HCT116 (cell line): Measurements from ENCODE around the gene MERTK. TPM values are rescaled to one million over a fixed set of nuclear protein-coding genes. Genes with fewer than 3 reads are reported as not detected.

Experiments
- ATAC-seq: fragments of 200-7000 bp; cut with Tn5 transposase; 2 replicates; pipeline ENCODE4 v1.9.1; 2020; ENCODE audit warnings: mild to moderate bottlenecking, moderate library complexity
- BruUV-seq: library from RNA; stranded (reverse); fragments of 400-500 nt; replicated peaks from 2 replicates; lab custom pipeline; 2021; lab: Mats Ljungman, UMichigan
- CTCF ChIA-PET: fragments of 300-600 bp; sonication (Branson Sonifier 250); formaldehyde crosslinking; loops from one replicate; lab custom pipeline; 2021; ENCODE audit warnings: antibody characterized with exemption; lab: Charles Lee
- POLR2A ChIA-PET: fragments of 300-600, 350-600 bp; sonication (Branson Sonifier 250); formaldehyde crosslinking; loops from one replicate; lab custom pipeline; 2021; ENCODE audit warnings: antibody characterized with exemption; lab: Charles Lee
- RAD21 ChIA-PET, 2 experiments: fragments of 300-600 bp; sonication (Branson Sonifier 250); formaldehyde crosslinking; loops; one replicate each; lab custom pipeline; 2023; ENCODE audit warnings: low total read pairs in 2 of 2; ENCODE audit not compliant: uncharacterized antibody in 2 of 2, unreplicated experiment in 2 of 2, low non-redundant PET in 1 of 2; lab: Charles Lee
- DNase-seq: peaks from one replicate; pipeline ENCODE4 v3.0.0-alpha.2; 2010; ENCODE audit warnings: low read depth, low spot score
- H2AFZ ChIP-seq: fragments of 200-600 bp; shearing (Covaris generic), sonication (generic); 2 replicates; pipeline ENCODE4 v1.6.1; 2017; ENCODE audit warnings: low read depth, mixed run types, mixed read lengths, antibody characterized with exemption, low read length; ENCODE audit not compliant: poor library complexity, severe bottlenecking
- H3K27ac ChIP-seq: 2 replicates; pipeline ENCODE4 v1.5.1; 2012; ENCODE audit warnings: low read depth, low read length
- H3K27me3 ChIP-seq: fragments of 200-600 bp; sonication (generic); 2 replicates; pipeline ENCODE4 v1.6.1; 2016; ENCODE audit warnings: mixed run types, low read length, mixed read lengths; ENCODE audit not compliant: insufficient read depth
- H3K36me3 ChIP-seq, 2 experiments: fragments of 200-500 bp in 1 of 2; fragments of 200-600 bp in 1 of 2; sonication (Bioruptor generic) in 1 of 2; sonication (generic) in 1 of 2; 2 replicates each; pipeline versions ENCODE4 v1.5.1 to v1.6.1; 2014 to 2016; ENCODE audit warnings: low read length in 2 of 2, inconsistent platforms in 1 of 2, mixed read lengths in 1 of 2, mixed run types in 1 of 2; ENCODE audit not compliant: insufficient read depth in 2 of 2, control insufficient read depth in 1 of 2
- H3K4me1 ChIP-seq, 2 experiments: fragments of 200-600 bp in 1 of 2; sonication (generic) in 1 of 2; 2 replicates each; pipeline versions ENCODE4 v1.5.1 to v1.6.1; 2012 to 2017; ENCODE audit warnings: low read length in 2 of 2, inconsistent platforms in 1 of 2, mild to moderate bottlenecking in 1 of 2, mixed read lengths in 1 of 2, mixed run types in 1 of 2, moderate library complexity in 1 of 2; ENCODE audit not compliant: insufficient read depth in 2 of 2, control insufficient read depth in 1 of 2
- H3K4me2 ChIP-seq: fragments of 200-600 bp; sonication (generic); 2 replicates; pipeline ENCODE4 v1.6.1; 2017; ENCODE audit warnings: mixed run types, low read length, mixed read lengths
- H3K4me3 ChIP-seq, 2 experiments: fragments of 200-600 bp in 1 of 2; sonication (generic) in 1 of 2; replicated peaks in 1 of 2; 2 replicates each; pipeline ENCODE4 v1.5.1; 2011 to 2016; ENCODE audit warnings: low read length in 2 of 2, control low read depth in 1 of 2, low read depth in 1 of 2, mild to moderate bottlenecking in 1 of 2, mixed read lengths in 1 of 2, mixed run types in 1 of 2
- H3K79me2 ChIP-seq: fragments of 200-600 bp; sonication (generic); 2 replicates; pipeline ENCODE4 v1.6.1; 2017; ENCODE audit warnings: mild to moderate bottlenecking, mixed run types, low read length, moderate library complexity, mixed read lengths; ENCODE audit not compliant: insufficient read depth
- H3K9ac ChIP-seq: fragments of 200-600 bp; sonication (generic); 2 replicates; pipeline ENCODE4 v1.6.1; 2016; ENCODE audit warnings: low read length, mixed read lengths
- H3K9me2 ChIP-seq: fragments of 200-600 bp; sonication (generic), shearing (Covaris generic); 2 replicates; pipeline ENCODE4 v1.6.1; 2017; ENCODE audit warnings: mixed run types, mild to moderate bottlenecking, moderate library complexity; ENCODE audit not compliant: insufficient read depth
- H3K9me3 ChIP-seq, 2 experiments: fragments of 200-500 bp in 1 of 2; fragments of 200-600 bp in 1 of 2; sonication (Bioruptor generic) in 1 of 2; sonication (generic) in 1 of 2; 2 replicates each; pipeline ENCODE4 v1.6.1; 2014 to 2017; ENCODE audit warnings: low read length in 2 of 2, mixed read lengths in 2 of 2, inconsistent platforms in 1 of 2, low read depth in 1 of 2, mild to moderate bottlenecking in 1 of 2, mixed run types in 1 of 2, moderate library complexity in 1 of 2; ENCODE audit not compliant: control insufficient read depth in 1 of 2, insufficient read depth in 1 of 2
- H4K20me1 ChIP-seq: fragments of 200-600 bp; sonication (generic), shearing (Covaris generic); 2 replicates; pipeline ENCODE4 v1.6.1; 2017; ENCODE audit warnings: mixed run types, mild to moderate bottlenecking, moderate library complexity; ENCODE audit not compliant: insufficient read depth
- EGR1 ChIP-seq: IDR thresholded peaks from 2 replicates; pipeline ENCODE4 v1.6.1; 2012; ENCODE audit warnings: low read depth
- ELF1 ChIP-seq: IDR thresholded peaks from 2 replicates; pipeline ENCODE4 v1.6.1; 2012; ENCODE audit warnings: low read depth, borderline replicate concordance
- EZH2 ChIP-seq: fragments of 200-600 bp; sonication (generic); IDR thresholded peaks from 2 replicates; pipeline ENCODE4 v1.6.1; 2017; ENCODE audit warnings: antibody characterized with exemption, mixed run types
- FOSL1 ChIP-seq: IDR thresholded peaks from 2 replicates; pipeline ENCODE4 v1.6.1; 2012; ENCODE audit warnings: low read depth
- JUND ChIP-seq: IDR thresholded peaks from 2 replicates; pipeline ENCODE4 v1.6.1; 2012
- POLR2A ChIP-seq: IDR thresholded peaks from 2 replicates; pipeline ENCODE4 v1.7.0; 2011; ENCODE audit warnings: borderline replicate concordance; ENCODE audit not compliant: insufficient read depth, insufficient read length; ENCODE audit errors: extremely low read depth
- TCF7L2 ChIP-seq: IDR thresholded peaks from 2 replicates; pipeline ENCODE4 v1.7.0; 2011; ENCODE audit warnings: borderline replicate concordance, inconsistent platforms; ENCODE audit not compliant: insufficient read depth, insufficient read length; ENCODE audit errors: extremely low read depth
- ZFX ChIP-seq: fragments of 450-650 bp; IDR thresholded peaks from 2 replicates; pipeline ENCODE4 v1.6.1; 2017
- intact Hi-C: fragments of 100-400 bp; cut with micrococcal nuclease; formaldehyde crosslinking; loops from 2 replicates; pipeline ENCODE4 v1.10.0; 2022
- total RNA-seq: library from RNA; stranded (reverse); gene quantifications from one replicate; pipeline ENCODE4 v1.2.1, GENCODE V29; 2021; ENCODE audit not compliant: unreplicated experiment
- TF ChIP-seq, protein P1 (sequence below): IDR thresholded peaks from 2 replicates; pipeline ENCODE4 v1.6.1; 2012

Gene MERTK
- total RNA-seq, 1 experiment from 2014 or later: 5.7 TPM

GRCh38 chr2:112021290-112021689, 122.9 kb downstream of the MERTK start:
- Histone ChIP-seq H3K4me2 (no peak overlapping the region), H3K4me1 (peaks cover 13 to 17% of the 10 kb centered on the region in 2 experiments; a peak in 3 of 4 replicates), H2AFZ (no peak overlapping the region), H3K9me2 (no peaks in the 10 kb centered on the region), H3K36me3 (no peaks in the 10 kb centered on the region), H3K9me3 (no peaks in the 10 kb centered on the region), H3K27ac (no peak overlapping the region), H3K9ac (no peak overlapping the region), H4K20me1 (no peaks in the 10 kb centered on the region), H3K27me3 (no peaks in the 10 kb centered on the region), H3K79me2 (no peaks in the 10 kb centered on the region), H3K4me3 (no peak overlapping the region)
- no peak for DNase-seq
- intact Hi-C loops: no loop called here
- BruUV-seq: no TSS peak
- ChIA-PET POLR2A (interaction anchor here (0.7 kb wide), 1 partner anchor 137 kb away, joined by 3 read pairs; no protein-coding TSS in a partner anchor), RAD21 (no interaction called here), CTCF (no interaction called here)
- TF ChIP-seq TCF7L2 (no peak), ZFX (no peak), POLR2A (no peak), EGR1 (no peak), EZH2 (no peak)
- TF ChIP-seq, protein P1, sequence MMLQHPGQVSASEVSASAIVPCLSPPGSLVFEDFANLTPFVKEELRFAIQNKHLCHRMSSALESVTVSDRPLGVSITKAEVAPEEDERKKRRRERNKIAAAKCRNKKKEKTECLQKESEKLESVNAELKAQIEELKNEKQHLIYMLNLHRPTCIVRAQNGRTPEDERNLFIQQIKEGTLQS: no peak
- no peak; the same call in 1 of the 2 replicates for ATAC-seq

DNA sequence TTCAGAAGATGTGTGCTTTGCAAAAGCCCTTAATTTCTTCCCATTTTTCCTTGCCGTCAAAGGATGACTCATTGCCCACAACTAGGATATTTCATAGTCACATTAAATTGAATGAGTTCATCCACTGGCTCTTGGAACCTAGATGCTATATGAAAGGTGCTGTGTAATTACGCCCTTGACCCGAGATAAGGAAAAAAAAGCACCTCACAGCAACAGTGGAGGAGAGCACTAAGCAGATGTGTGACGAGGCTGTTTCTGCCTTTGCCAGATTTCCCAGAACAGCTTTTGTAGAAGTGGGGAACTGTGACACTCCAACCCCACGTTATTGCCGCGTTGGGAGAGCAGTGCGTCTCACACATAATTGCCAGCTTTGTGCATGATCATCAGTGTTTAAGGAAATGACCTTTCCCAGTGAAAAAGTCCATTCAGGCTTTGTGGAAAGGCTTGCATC, 123.4 kb downstream of the MERTK start:
- BruUV-seq: no TSS peak
- TF ChIP-seq FOSL1 (peak; percentile 49), ELF1 (no peak), JUND (peak; percentile 34; the same call in 1 of the 2 replicates)
- peak; percentile 60 for ATAC-seq
- no peak overlapping the region for H3K4me3 ChIP-seq
- no peaks in the 10 kb centered on the region for H4K20me1 ChIP-seq
- DNase-seq: no peak
- H3K27ac ChIP-seq: no peak overlapping the region
- H2AFZ ChIP-seq: no peak overlapping the region
- no peaks in the 10 kb centered on the region for H3K9me3 ChIP-seq
- no peaks in the 10 kb centered on the region for H3K27me3 ChIP-seq
- H3K36me3 ChIP-seq: no peaks in the 10 kb centered on the region
- H3K4me1 ChIP-seq: peaks cover 13 to 17% of the 10 kb centered on the region in 2 experiments; a peak in 3 of 4 replicates
- no peak overlapping the region for H3K9ac ChIP-seq
- CTCF ChIA-PET: no interaction called here
- POLR2A ChIA-PET: no interaction called here
- RAD21 ChIA-PET: no interaction called here
- intact Hi-C loops: no loop called here
- H3K4me2 ChIP-seq: peak overlapping the region; percentile 24; the same call in 1 of the 2 replicates
- H3K79me2 ChIP-seq: no peaks in the 10 kb centered on the region
- H3K9me2 ChIP-seq: no peaks in the 10 kb centered on the region
